ENCODE data around the gene SLC25A6.

DNA sequence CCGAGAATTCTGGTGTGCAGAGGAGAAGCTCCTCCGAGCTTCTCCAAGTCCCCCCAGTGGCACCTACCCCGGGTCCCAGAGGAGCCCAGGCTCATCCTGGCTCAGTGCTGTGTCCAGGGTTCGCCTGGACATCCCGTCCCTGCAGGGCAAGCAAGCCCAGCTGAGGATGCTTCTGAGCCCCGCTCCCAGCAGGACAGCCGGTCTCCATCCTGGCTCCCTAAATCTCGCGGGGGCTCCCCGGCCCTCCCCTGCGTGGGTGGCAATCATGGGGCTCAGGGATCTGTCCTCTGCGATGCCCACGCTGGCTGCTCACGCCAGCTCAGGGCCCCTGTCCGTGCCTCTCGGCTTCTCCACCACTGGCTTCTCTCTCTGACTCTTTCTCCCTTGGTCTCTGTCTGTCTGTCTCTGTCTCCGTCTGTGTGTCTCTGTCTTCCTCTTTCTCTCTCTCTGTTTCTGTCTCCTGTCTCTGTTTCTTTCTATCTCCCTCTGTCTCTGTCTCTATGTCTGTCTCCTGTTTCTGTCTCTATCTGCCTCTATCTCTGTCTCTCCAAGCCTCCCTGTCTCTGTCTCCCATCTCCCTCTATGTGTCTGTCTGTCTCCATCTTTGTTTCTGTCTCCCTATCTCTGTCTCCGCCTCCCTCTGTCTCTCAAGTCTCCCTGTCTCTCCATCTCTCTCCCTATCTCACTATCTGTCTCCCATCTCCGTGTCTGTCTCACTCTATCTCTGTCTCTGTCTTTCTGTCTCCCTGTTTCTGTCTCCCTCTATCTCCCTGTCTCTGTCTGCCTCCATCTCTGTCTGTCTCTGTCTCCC lies 27.8 kb upstream of the SLC25A6 start:
- TF ChIP-seq, protein P1, sequence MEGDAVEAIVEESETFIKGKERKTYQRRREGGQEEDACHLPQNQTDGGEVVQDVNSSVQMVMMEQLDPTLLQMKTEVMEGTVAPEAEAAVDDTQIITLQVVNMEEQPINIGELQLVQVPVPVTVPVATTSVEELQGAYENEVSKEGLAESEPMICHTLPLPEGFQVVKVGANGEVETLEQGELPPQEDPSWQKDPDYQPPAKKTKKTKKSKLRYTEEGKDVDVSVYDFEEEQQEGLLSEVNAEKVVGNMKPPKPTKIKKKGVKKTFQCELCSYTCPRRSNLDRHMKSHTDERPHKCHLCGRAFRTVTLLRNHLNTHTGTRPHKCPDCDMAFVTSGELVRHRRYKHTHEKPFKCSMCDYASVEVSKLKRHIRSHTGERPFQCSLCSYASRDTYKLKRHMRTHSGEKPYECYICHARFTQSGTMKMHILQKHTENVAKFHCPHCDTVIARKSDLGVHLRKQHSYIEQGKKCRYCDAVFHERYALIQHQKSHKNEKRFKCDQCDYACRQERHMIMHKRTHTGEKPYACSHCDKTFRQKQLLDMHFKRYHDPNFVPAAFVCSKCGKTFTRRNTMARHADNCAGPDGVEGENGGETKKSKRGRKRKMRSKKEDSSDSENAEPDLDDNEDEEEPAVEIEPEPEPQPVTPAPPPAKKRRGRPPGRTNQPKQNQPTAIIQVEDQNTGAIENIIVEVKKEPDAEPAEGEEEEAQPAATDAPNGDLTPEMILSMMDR (IDR thresholded peaks at IDR 0.05): no peak
- TF ChIP-seq POLR2A (IDR thresholded peaks at IDR 0.05): no peak
